HepG2 (cell line): ENCODE data around the gene GDPGP1. TPM values are rescaled to one million over a fixed set of nuclear protein-coding genes. Genes with fewer than 3 reads are reported as not detected.

ENCODE experiments used
- CREM ChIP-seq, 2 experiments: sonication (generic) in 1 of 2; formaldehyde crosslinking in 1 of 2; IDR thresholded peaks; 2 replicates each; pipeline versions ENCODE4 v1.4.0 to v1.6.1; 2016 to 2020; ENCODE audit warnings: antibody characterized with exemption in 1 of 2, mild to moderate bottlenecking in 1 of 2, missing genetic modification reagents in 1 of 2
- FOXP4 ChIP-seq: sonication (generic); formaldehyde crosslinking; IDR thresholded peaks from 2 replicates; pipeline ENCODE4 v1.4.0; 2020; ENCODE audit warnings: missing genetic modification reagents
- GABPB1 ChIP-seq: IDR thresholded peaks from 2 replicates; pipeline ENCODE4 v1.6.1; 2016; ENCODE audit warnings: mild to moderate bottlenecking, missing genetic modification reagents, moderate library complexity, missing compliant biosample characterization
- HMG20A ChIP-seq: IDR thresholded peaks from 2 replicates; pipeline ENCODE4 v1.6.1; 2016; ENCODE audit warnings: borderline replicate concordance
- IRF1 ChIP-seq: sonication (generic); formaldehyde crosslinking; IDR thresholded peaks from 2 replicates; pipeline ENCODE4 v1.4.0; 2020; ENCODE audit warnings: low read depth, mild to moderate bottlenecking, missing genetic modification reagents
- MXI1 ChIP-seq: IDR thresholded peaks from 3 replicates; pipeline ENCODE4 v1.6.1; 2012; ENCODE audit warnings: low read depth, low read length, inconsistent platforms, borderline replicate concordance
- NFE2L1 ChIP-seq: sonication (generic); formaldehyde crosslinking; IDR thresholded peaks from 2 replicates; pipeline ENCODE4 v1.4.0; 2020; ENCODE audit warnings: missing genetic modification reagents, mild to moderate bottlenecking, borderline replicate concordance
- POGZ ChIP-seq: sonication (generic); formaldehyde crosslinking; IDR thresholded peaks from 2 replicates; pipeline ENCODE4 v1.4.0; 2020; ENCODE audit warnings: mild to moderate bottlenecking, missing genetic modification reagents
- RXRA ChIP-seq: sonication (generic); formaldehyde crosslinking; IDR thresholded peaks from 2 replicates; pipeline ENCODE4 v1.5.1; 2020; ENCODE audit warnings: missing genetic modification reagents
- ZEB1 ChIP-seq: IDR thresholded peaks from 2 replicates; pipeline ENCODE4 v1.6.1; 2012; ENCODE audit warnings: mild to moderate bottlenecking, low read depth, inconsistent platforms; ENCODE audit not compliant: insufficient replicate concordance
- ZFX ChIP-seq: sonication (generic); formaldehyde crosslinking; IDR thresholded peaks from 2 replicates; pipeline ENCODE4 v1.4.0; 2020; ENCODE audit warnings: mild to moderate bottlenecking, low read depth, missing genetic modification reagents, moderate library complexity
- ZHX1 ChIP-seq: sonication (generic); formaldehyde crosslinking; IDR thresholded peaks from 2 replicates; pipeline ENCODE4 v1.8.1; 2022; ENCODE audit warnings: low read depth, mild to moderate bottlenecking, missing genetic modification reagents
- ZNF225 ChIP-seq: sonication (generic); formaldehyde crosslinking; IDR thresholded peaks from 2 replicates; pipeline ENCODE4 v1.4.0; 2020; ENCODE audit warnings: mild to moderate bottlenecking, missing genetic modification reagents
- ZNF317 ChIP-seq: sonication (generic); formaldehyde crosslinking; IDR thresholded peaks from 2 replicates; pipeline ENCODE4 v1.5.0; 2020; ENCODE audit warnings: mild to moderate bottlenecking, missing genetic modification reagents
- polyA plus RNA-seq, 8 experiments: library from polyadenylated mRNA; depleted of rRNA in 3 of 8; stranded (reverse) in 7 of 8; unstranded in 1 of 8; fragments of >200 nt; fragmentation: Illumina TruSeq in 4 of 8; extraction: Trizol in 4 of 8; gene quantifications; 2 replicates each; pipeline versions ENCODE4 v1.2.1 to v1.2.3, GENCODE V29; 2011 to 2016; ENCODE audit warnings: low read depth in 4 of 8, missing spikeins in 1 of 8, mixed read lengths in 1 of 8; ENCODE audit not compliant: insufficient read depth in 1 of 8
- total RNA-seq, 5 experiments: library from RNA; depleted of rRNA; stranded (reverse); fragments of >200 nt; fragmentation: Illumina TruSeq; extraction: Trizol; gene quantifications; 2 replicates each; pipeline ENCODE4 v1.2.3, GENCODE V29; 2016; ENCODE audit warnings: low read depth in 1 of 5
- TF ChIP-seq, protein P1 (sequence below): sonication (generic); formaldehyde crosslinking; IDR thresholded peaks from 2 replicates; pipeline ENCODE4 v1.5.1; 2020; ENCODE audit warnings: mild to moderate bottlenecking, missing genetic modification reagents, moderate library complexity
- TF ChIP-seq, protein P2 (sequence below), 2 experiments: sonication (generic) in 1 of 2; formaldehyde crosslinking in 1 of 2; IDR thresholded peaks; 2 replicates each; pipeline versions ENCODE4 v1.4.0 to v1.6.1; 2018 to 2020; ENCODE audit warnings: missing genetic modification reagents in 2 of 2, borderline replicate concordance in 1 of 2, low read depth in 1 of 2, mild to moderate bottlenecking in 1 of 2, missing biosample characterization in 1 of 2

The GDPGP1 gene
- total and polyA plus RNA-seq, 2 of the 13 experiments (the other 11 are each of a cell fraction or from before 2014, with no cell fraction given) = 1.5 to 4.3 TPM

DNA sequence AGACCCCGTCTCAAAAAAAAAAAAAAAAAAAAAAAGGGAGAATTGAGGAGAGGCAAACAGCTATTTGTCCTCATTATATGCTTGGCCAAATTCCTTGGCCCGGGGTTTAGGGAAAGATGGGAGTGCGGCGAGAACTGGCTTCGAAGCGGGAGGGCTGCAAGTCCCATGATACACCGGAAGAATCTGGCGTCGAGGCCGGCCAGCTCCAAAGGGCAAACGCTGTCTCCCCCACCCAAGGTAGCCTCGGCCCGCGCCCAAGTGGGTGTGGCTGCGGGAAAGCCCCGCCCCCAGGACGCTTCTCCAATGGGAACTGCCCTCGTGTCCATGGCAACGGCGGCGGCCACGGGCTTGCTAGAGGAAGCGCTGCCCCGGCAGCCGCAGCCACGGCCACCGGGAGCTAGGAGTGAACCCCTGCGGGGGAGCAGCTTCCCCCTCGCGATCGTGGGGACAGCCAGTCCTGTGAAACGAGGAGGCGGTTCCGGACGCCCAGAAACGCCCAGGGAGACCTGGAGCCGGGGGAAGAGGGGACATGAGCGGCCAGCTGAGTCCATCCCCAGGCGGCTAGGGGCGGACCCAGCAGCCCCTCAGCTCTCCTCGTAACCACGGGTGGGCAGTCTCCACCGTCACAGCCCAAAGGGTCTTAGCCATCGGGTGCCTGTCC, 15.3 kb downstream of the GDPGP1 start, which contains the start of gene TTLL13 (continued):
- TF ChIP-seq, protein P1, sequence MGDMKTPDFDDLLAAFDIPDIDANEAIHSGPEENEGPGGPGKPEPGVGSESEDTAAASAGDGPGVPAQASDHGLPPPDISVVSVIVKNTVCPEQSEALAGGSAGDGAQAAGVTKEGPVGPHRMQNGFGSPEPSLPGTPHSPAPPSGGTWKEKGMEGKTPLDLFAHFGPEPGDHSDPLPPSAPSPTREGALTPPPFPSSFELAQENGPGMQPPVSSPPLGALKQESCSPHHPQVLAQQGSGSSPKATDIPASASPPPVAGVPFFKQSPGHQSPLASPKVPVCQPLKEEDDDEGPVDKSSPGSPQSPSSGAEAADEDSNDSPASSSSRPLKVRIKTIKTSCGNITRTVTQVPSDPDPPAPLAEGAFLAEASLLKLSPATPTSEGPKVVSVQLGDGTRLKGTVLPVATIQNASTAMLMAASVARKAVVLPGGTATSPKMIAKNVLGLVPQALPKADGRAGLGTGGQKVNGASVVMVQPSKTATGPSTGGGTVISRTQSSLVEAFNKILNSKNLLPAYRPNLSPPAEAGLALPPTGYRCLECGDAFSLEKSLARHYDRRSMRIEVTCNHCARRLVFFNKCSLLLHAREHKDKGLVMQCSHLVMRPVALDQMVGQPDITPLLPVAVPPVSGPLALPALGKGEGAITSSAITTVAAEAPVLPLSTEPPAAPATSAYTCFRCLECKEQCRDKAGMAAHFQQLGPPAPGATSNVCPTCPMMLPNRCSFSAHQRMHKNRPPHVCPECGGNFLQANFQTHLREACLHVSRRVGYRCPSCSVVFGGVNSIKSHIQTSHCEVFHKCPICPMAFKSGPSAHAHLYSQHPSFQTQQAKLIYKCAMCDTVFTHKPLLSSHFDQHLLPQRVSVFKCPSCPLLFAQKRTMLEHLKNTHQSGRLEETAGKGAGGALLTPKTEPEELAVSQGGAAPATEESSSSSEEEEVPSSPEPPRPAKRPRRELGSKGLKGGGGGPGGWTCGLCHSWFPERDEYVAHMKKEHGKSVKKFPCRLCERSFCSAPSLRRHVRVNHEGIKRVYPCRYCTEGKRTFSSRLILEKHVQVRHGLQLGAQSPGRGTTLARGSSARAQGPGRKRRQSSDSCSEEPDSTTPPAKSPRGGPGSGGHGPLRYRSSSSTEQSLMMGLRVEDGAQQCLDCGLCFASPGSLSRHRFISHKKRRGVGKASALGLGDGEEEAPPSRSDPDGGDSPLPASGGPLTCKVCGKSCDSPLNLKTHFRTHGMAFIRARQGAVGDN (CRISPR knock-in tag) = peak; percentile 98
- 0 out of 2 replicates have a peak, but pooled peaks have one; percentile 73 for TF ChIP-seq ZHX1 (CRISPR knock-in tag)
- TF ChIP-seq HMG20A = no peak
- TF ChIP-seq ZNF317 = peak; percentile 51; the same call in 1 of the 2 replicates
- TF ChIP-seq CREM (IDR thresholded peaks at IDR 0.05) = no peak
- no peak for TF ChIP-seq CREM (CRISPR knock-in tag; IDR thresholded peaks at IDR 0.05)
- TF ChIP-seq ZEB1 = no peak
- TF ChIP-seq IRF1 (CRISPR knock-in tag) = no peak
- peak; percentile 74 for TF ChIP-seq GABPB1 (CRISPR knock-in tag)
- peak; percentile 43 for TF ChIP-seq ZFX
- TF ChIP-seq, protein P2, sequence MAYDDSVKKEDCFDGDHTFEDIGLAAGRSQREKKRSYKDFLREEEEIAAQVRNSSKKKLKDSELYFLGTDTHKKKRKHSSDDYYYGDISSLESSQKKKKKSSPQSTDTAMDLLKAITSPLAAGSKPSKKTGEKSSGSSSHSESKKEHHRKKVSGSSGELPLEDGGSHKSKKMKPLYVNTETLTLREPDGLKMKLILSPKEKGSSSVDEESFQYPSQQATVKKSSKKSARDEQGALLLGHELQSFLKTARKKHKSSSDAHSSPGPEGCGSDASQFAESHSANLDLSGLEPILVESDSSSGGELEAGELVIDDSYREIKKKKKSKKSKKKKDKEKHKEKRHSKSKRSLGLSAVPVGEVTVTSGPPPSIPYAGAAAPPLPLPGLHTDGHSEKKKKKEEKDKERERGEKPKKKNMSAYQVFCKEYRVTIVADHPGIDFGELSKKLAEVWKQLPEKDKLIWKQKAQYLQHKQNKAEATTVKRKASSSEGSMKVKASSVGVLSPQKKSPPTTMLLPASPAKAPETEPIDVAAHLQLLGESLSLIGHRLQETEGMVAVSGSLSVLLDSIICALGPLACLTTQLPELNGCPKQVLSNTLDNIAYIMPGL (CRISPR knock-in tag; IDR thresholded peaks at IDR 0.05; ENCODE audit: borderline replicate concordance in 1 of 2, low read depth in 1 of 2) = 0 out of 4 replicates have a peak, but pooled peaks of 1 of the 2 experiments have one; percentile 58
- TF ChIP-seq ZNF225 (CRISPR knock-in tag) = 0 out of 2 replicates have a peak, but pooled peaks have one; percentile 70
- peak; percentile 76; the same call in 1 of the 3 replicates for TF ChIP-seq MXI1
- TF ChIP-seq POGZ (CRISPR knock-in tag) = peak; percentile 55
- peak; percentile 33; the same call in 1 of the 2 replicates for TF ChIP-seq FOXP4
- no peak; the same call in 1 of the 2 replicates for TF ChIP-seq RXRA (CRISPR knock-in tag)
- TF ChIP-seq NFE2L1 = peak; percentile 68; the same call in 1 of the 2 replicates
